ENCODE data around the gene SRSF3.

DNA sequence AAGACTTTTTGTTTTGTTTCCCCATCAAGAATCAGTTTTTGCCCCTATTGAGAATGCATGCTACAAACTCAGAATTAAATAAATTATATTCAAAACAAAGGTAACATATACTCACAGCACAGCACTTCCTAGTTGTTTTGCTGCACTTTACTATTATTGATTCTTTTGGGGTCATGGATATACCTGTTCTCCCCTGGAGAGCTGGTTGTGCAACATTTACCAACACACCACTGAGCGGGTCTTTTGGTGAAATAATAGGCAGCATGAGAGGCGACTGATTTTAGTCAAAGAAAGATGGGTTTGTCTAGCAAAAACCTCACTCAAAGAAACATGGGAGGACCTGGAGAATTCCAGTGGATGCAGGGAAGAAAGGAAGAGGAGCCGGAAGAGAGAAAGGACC lies 44.4 kb downstream of the SRSF3 start:
- TF ChIP-seq, protein P1, sequence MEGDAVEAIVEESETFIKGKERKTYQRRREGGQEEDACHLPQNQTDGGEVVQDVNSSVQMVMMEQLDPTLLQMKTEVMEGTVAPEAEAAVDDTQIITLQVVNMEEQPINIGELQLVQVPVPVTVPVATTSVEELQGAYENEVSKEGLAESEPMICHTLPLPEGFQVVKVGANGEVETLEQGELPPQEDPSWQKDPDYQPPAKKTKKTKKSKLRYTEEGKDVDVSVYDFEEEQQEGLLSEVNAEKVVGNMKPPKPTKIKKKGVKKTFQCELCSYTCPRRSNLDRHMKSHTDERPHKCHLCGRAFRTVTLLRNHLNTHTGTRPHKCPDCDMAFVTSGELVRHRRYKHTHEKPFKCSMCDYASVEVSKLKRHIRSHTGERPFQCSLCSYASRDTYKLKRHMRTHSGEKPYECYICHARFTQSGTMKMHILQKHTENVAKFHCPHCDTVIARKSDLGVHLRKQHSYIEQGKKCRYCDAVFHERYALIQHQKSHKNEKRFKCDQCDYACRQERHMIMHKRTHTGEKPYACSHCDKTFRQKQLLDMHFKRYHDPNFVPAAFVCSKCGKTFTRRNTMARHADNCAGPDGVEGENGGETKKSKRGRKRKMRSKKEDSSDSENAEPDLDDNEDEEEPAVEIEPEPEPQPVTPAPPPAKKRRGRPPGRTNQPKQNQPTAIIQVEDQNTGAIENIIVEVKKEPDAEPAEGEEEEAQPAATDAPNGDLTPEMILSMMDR (IDR thresholded peaks at IDR 0.05): no peak
- TF ChIP-seq POLR2A (IDR thresholded peaks at IDR 0.05): no peak

All from testis (tissue), 2 donors.